Lung (tissue), 12 donors: Measurements from ENCODE around the gene APLP1. TPM values are rescaled to one million over a fixed set of nuclear protein-coding genes. Genes with fewer than 3 reads are reported as not detected.

Experiments
- ATAC-seq: fragments of 200-7000 bp; cut with Tn5 transposase; one replicate; pipeline ENCODE4 v1.9.1; 2020; ENCODE audit warnings: moderate number of reproducible peaks; ENCODE audit not compliant: insufficient read depth, low FRiP score
- DNase-seq, 3 donors: peaks; one replicate each; pipeline ENCODE4 v3.0.0-alpha.2; 2013 to 2017
- H3K27ac ChIP-seq, 2 donors: one replicate each; pipeline ENCODE4 v1.5.1; 2013; ENCODE audit warnings: mild to moderate bottlenecking in 2 of 2, moderate library complexity in 2 of 2, control low read depth in 1 of 2, inconsistent platforms in 1 of 2, low read depth in 1 of 2, low read length in 1 of 2
- H3K27me3 ChIP-seq, 3 donors: one replicate each; pipeline ENCODE4 v1.5.1; 2013; ENCODE audit warnings: low read length in 2 of 3; ENCODE audit not compliant: control insufficient read depth in 3 of 3, insufficient read depth in 3 of 3
- H3K36me3 ChIP-seq, 4 donors: one replicate each; pipeline ENCODE4 v1.5.1; 2013; ENCODE audit warnings: low read length in 4 of 4, mild to moderate bottlenecking in 1 of 4, moderate library complexity in 1 of 4; ENCODE audit not compliant: control insufficient read depth in 4 of 4, insufficient read depth in 4 of 4
- H3K4me1 ChIP-seq, 5 donors: one replicate each; pipeline ENCODE4 v1.5.1; 2013; ENCODE audit warnings: low read length in 5 of 5, mild to moderate bottlenecking in 2 of 5, moderate library complexity in 1 of 5; ENCODE audit not compliant: control insufficient read depth in 5 of 5, insufficient read depth in 5 of 5
- H3K4me3 ChIP-seq: one replicate; pipeline ENCODE4 v1.5.1; 2013; ENCODE audit warnings: mild to moderate bottlenecking, control low read depth, moderate library complexity
- H3K9ac ChIP-seq, 2 donors: one replicate each; pipeline ENCODE4 v1.5.1; 2013; ENCODE audit warnings: low read length in 2 of 2, control low read depth in 1 of 2; ENCODE audit not compliant: insufficient read depth in 1 of 2
- H3K9me3 ChIP-seq, 4 donors: one replicate each; pipeline ENCODE4 v1.5.1; 2013; ENCODE audit warnings: low read length in 3 of 4, mild to moderate bottlenecking in 1 of 4, moderate library complexity in 1 of 4; ENCODE audit not compliant: control insufficient read depth in 4 of 4, insufficient read depth in 3 of 4
- WGBS, 2 donors: extraction: QIAGEN DNeasy Blood & Tissue Kit; methylation state at CpG; one replicate each; pipeline ENCODE4 v1.1.7; 2013; 5-methylcytosine and 5-hydroxymethylcytosine counted together
- polyA plus RNA-seq, 2 donors: library from polyadenylated mRNA; stranded (reverse); fragments of 200-250 nt; gene quantifications; one replicate each; pipeline ENCODE4 v1.2.1, GENCODE V29; 2013
- total RNA-seq, 2 donors: library from RNA; depleted of rRNA in 1 of 2; stranded (reverse); fragments of >200 nt in 1 of 2; gene quantifications; one replicate each; pipeline ENCODE4 v1.2.1, GENCODE V29; 2014 to 2021
- TF ChIP-seq, protein P1 (sequence below): IDR thresholded peaks from 2 replicates; pipeline ENCODE4 v1.5.1; 2012; ENCODE audit warnings: mild to moderate bottlenecking; ENCODE audit errors: control extremely low read depth, extremely low read depth
- donor health status: control.
- donor health status: control.
- donor health status: Bipolar disorder and iron deficiency.
- donor health status: healthy.
- donor health status: DM: yes; HTN: yes; CAD: no.

APLP1 gene
- total and polyA plus RNA-seq, 4 donors, result 0.94 to 6.5 (median 2.0) TPM

GRCh38 chr19:35901854-35902661 is 33.7 kb downstream of the APLP1 start, which contains the start of gene HCST:
Gene HCST, plus strand, starts transcription at chr19:35902529. Its CDS starts 65 bp downstream, at chr19:35902594.
- ATAC-seq (no peak), DNase-seq (no peak)
- Histone ChIP-seq H3K27me3 (no peaks in the 10 kb centered on the region), H3K4me3 (no peak within 1 kb of the TSS), H3K9me3 (no peaks in the 10 kb centered on the region), H3K27ac (peak within 1 kb of the TSS in 1 of 2 donors; percentile 85), H3K9ac (peak within 1 kb of the TSS in 1 of 2 donors; percentile 3), H3K36me3 (peaks cover 0 to 4% (median 0%) of the 10 kb centered on the region in 4 donors), H3K4me1 (peaks cover 0 to 23% (median 0%) of the 10 kb centered on the region in 5 donors)
- TF ChIP-seq, protein P1, sequence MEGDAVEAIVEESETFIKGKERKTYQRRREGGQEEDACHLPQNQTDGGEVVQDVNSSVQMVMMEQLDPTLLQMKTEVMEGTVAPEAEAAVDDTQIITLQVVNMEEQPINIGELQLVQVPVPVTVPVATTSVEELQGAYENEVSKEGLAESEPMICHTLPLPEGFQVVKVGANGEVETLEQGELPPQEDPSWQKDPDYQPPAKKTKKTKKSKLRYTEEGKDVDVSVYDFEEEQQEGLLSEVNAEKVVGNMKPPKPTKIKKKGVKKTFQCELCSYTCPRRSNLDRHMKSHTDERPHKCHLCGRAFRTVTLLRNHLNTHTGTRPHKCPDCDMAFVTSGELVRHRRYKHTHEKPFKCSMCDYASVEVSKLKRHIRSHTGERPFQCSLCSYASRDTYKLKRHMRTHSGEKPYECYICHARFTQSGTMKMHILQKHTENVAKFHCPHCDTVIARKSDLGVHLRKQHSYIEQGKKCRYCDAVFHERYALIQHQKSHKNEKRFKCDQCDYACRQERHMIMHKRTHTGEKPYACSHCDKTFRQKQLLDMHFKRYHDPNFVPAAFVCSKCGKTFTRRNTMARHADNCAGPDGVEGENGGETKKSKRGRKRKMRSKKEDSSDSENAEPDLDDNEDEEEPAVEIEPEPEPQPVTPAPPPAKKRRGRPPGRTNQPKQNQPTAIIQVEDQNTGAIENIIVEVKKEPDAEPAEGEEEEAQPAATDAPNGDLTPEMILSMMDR, result no peak
- 13 to 38% methylated on average over 6 of the region's 6 CpGs for WGBS, 2 donors

DNA sequence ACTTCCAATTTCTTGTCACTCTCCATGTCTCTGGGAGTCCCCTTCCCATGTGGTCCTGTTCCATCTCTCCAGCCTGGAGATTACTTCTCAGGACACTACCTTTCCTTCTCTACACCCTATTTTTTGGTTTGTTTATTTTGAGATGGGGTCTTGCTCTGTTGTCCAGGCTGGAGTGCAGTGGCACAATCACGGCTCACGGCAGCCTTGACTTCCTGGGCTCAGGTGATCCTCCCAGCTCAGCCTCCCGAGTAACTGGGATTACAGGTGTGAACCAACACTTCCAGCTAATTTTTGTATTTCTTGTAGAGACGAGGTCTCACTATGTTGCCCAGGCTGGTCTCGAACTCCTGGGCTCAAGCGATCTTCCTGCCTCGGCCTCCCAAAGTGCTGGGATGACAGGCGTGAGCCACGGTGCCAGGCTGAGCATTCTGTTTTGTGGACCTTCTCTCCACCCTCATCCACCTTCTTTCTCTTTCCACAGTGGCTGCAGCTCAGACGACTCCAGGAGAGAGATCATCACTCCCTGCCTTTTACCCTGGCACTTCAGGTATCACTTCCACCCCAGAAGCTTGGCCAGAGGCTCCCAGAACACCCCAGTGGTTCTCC is 34.6 kb downstream of the APLP1 start:
- TF ChIP-seq, protein P1, result no peak
- no peak for ATAC-seq
- DNase-seq, result no peak
- no peak overlapping the region for H3K4me3 ChIP-seq
- H3K4me1 ChIP-seq, result peaks cover 0 to 29% (median 0%) of the 10 kb centered on the region in 5 donors
- 48 to 62% methylated on average over 10 of the region's 10 CpGs for whole genome bisulfite sequencing, 2 donors
- H3K27me3 ChIP-seq, result no peaks in the 10 kb centered on the region
- no peaks in the 10 kb centered on the region for H3K9me3 ChIP-seq
- peak overlapping the region in 1 of 2 donors; percentile 3 for H3K9ac ChIP-seq
- H3K27ac ChIP-seq, result peak overlapping the region in 1 of 2 donors; percentile 85
- no peaks in the 10 kb centered on the region for H3K36me3 ChIP-seq

DNA sequence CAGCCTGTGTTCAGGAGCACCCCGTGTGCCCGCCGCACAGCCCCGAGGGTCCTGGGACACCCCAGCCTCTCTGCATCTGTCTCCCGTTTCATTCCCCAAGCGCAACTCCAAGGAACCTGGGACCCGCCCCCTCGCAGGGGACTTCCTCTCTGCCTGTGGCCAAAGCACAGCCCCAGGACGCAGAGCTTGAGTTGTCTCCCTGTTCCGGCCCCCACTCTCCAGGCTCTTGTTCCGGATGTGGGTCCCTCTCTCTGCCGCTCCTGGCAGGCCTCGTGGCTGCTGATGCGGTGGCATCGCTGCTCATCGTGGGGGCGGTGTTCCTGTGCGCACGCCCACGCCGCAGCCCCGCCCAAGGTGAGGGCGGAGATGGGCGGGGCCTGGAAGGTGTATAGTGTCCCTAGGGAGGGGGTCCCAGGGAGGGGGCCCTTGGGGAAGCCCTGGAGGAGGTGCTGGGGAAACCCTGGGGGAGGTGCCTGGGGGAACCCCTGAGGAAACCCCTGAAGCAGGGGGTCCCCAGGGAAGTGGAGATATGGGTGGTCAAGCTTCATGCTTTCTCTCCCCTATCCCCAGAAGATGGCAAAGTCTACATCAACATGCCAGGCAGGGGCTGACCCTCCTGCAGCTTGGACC is 35.3 kb downstream of the APLP1 start:
- DNase-seq (peak; percentile 73 to 85 (median 80)), ATAC-seq (no peak)
- H3K27ac ChIP-seq, result peak overlapping the region in 1 of 2 donors; percentile 85
- TF ChIP-seq, protein P1, result no peak
- H3K9me3 ChIP-seq, result no peaks in the 10 kb centered on the region
- 1 to 3% methylated on average over 24 of the region's 24 CpGs for WGBS, 2 donors
- no peak overlapping the region for H3K9ac ChIP-seq
- no peaks in the 10 kb centered on the region for H3K36me3 ChIP-seq
- no peak overlapping the region for H3K4me3 ChIP-seq
- no peaks in the 10 kb centered on the region for H3K27me3 ChIP-seq
- H3K4me1 ChIP-seq, result peaks cover 0 to 26% (median 0%) of the 10 kb centered on the region in 5 donors
